GM13976 (cell line): ENCODE data around the gene FAM234B.

ENCODE experiments used
- DNase-seq: peaks from one replicate; pipeline ENCODE4 v3.0.0; 2012; ENCODE audit warnings: low spot score
- CTCF ChIP-seq: IDR thresholded peaks from 2 replicates; pipeline ENCODE4 v1.5.1; 2012; ENCODE audit warnings: borderline replicate concordance, mild to moderate bottlenecking; ENCODE audit not compliant: insufficient read depth; ENCODE audit errors: extremely low read depth, missing control alignments, control extremely low read depth
- in situ Hi-C: fragments of 300-500 bp; cut with MboI; formaldehyde crosslinking; loops from one replicate; pipeline ENCODE4 v1.12.0; 2022; ENCODE audit warnings: low sequenced_read_pairs, mixed read lengths, inconsistent platforms; ENCODE audit not compliant: unreplicated experiment

FAM234B gene

GRCh38 chr12:13084898-13085640 lies 40.9 kb downstream of the FAM234B start:
- no peak for TF ChIP-seq CTCF
- DNase-seq: no peak
- in situ Hi-C loops: no loop called here

DNA sequence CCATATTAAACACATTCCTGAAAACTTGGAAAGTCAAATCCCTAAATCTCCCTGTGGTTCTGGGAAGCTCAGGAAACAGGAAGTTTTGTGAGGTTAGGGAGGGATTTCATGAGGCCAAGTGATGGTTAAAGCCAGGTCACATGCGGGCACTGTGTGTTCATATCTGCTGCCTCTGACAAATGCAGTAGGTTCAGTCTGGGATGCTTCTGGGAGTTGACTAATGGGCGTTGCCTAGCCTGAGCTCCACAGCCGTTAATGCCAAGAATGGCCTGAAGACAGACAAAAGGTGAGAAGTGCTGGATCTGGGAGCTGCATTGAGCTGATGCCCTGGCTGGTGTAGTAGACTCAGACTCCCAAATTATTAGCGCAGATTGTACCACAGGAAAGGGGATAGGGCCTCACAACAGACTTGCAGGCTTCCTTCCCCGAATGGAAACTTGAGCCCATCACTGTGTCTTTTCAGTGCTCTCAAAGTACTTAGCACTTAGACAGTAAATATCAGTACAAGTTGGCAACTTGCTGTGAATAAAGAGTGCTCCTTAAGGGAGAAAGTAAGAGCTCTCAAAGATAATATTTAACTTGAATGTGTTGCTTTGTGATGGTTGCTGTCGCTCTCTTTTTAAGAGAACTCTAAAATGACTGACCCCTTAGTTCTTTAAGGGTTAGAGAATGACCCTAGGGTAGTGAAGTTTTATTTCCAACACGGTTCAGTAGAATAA lies 41.9 kb downstream of the FAM234B start:
- DNase-seq: no peak
- in situ Hi-C loops: no loop called here
- no peak for TF ChIP-seq CTCF

- in situ Hi-C loops: no loop called here
- DNase-seq: no peak
- TF ChIP-seq CTCF: no peak
Measured at GRCh38 chr12:13087766-13088165, 43.6 kb downstream of the FAM234B start.

- DNase-seq: no peak
- in situ Hi-C loops: no loop called here
- no peak for TF ChIP-seq CTCF
Measured at GRCh38 chr12:13088496-13088895, 44.3 kb downstream of the FAM234B start.

GRCh38 chr12:13090054-13090453 lies 45.9 kb downstream of the FAM234B start:
- peak; percentile 38 for DNase-seq
- in situ Hi-C loops: no loop called here
- TF ChIP-seq CTCF: no peak

- TF ChIP-seq CTCF: no peak
- no peak for DNase-seq
- in situ Hi-C loops: no loop called here
Measured at GRCh38 chr12:13091832-13092231, 47.7 kb downstream of the FAM234B start.
